ENCODE data around the gene KRT28. TPM values are rescaled to one million over a fixed set of nuclear protein-coding genes. Genes with fewer than 3 reads are reported as not detected.

The KRT28 gene
- total and polyA plus RNA-seq, 4 experiments from 2014 or later = not detected

DNA sequence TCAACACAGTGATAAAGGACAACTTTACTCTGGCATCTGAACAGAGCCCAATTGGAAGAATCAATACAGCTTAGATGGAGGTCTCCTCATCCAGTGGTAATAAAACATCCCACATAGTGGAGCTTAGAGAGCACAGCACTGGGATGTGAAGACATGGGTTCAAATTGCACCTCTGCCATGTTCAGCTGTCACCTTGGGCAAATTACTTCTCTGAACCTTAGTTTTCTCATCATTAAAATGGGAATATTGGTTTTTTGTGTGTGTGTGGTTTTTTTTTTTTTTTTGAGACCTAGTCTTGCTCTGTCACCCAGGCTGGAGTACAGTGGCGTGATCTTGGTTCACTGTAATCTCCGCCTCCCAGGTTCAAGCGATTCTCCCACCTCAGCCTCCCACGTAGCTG, 36.3 kb upstream of the KRT28 start:
- Histone ChIP-seq H3K36me3 (ENCODE audit: insufficient read depth, low read length) (no peaks in the 10 kb centered on the region), H3K4me1 (ENCODE audit: insufficient read depth, low read length) (no peaks in the 10 kb centered on the region), H3K4me3 (ENCODE audit: low read length in 2 of 2) (no peak overlapping the region), H3K9me3 (ENCODE audit: control insufficient read depth in 1 of 2, low read length in 2 of 2) (no peaks in the 10 kb centered on the region), H3K27me3 (ENCODE audit: insufficient read depth, low read length) (no peaks in the 10 kb centered on the region), H3K27ac (ENCODE audit: low read depth, low read length) (no peak overlapping the region)
- H3K36me3 Mint-ChIP-seq = peaks cover 4% of the 10 kb centered on the region in 2 donors
- DNase-seq = no peak
- peaks cover 3 to 13% of the 10 kb centered on the region in 2 donors for H3K27me3 Mint-ChIP-seq
- POLR2A ChIA-PET (ENCODE audit: partially characterized antibody) = interaction anchor here (1.0 kb wide), 1 partner anchor 17 kb away, joined by 3 read pairs; no protein-coding TSS in a partner anchor
- intact Hi-C loops (cut with micrococcal nuclease) = no loop called here
- no peak overlapping the region for H3K4me3 Mint-ChIP-seq
- no peaks in the 10 kb centered on the region for H3K9me3 Mint-ChIP-seq
- no peaks in the 10 kb centered on the region for H3K4me1 Mint-ChIP-seq
- no peak overlapping the region for H3K27ac Mint-ChIP-seq
- CTCF ChIA-PET (ENCODE audit: partially characterized antibody) = interaction anchor here (1.5 kb wide), 1 partner anchor 827 kb away, joined by 3 read pairs; no protein-coding TSS in a partner anchor

DNA sequence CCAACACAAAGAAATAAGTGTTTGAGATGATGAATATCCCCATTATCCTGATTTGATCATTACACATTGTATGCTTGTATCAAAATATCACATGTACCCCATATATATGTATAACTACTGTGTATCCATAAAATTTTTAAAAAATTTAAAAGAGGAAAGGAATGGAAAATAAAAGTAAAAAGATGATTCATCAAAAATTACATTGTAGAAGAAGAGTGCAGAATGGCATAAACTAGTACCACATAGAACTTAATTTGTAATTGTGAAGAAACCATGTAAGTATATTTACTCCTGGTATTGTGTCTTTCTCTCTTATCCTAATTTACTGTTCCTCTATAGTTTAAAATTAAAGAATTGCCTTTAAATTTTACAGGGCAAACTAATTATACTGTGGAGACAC, 34.1 kb upstream of the KRT28 start:
- H3K4me1 Mint-ChIP-seq = no peaks in the 10 kb centered on the region
- Histone ChIP-seq H3K4me1 (ENCODE audit: insufficient read depth, low read length) (no peaks in the 10 kb centered on the region), H3K4me3 (ENCODE audit: low read length in 2 of 2) (no peak overlapping the region), H3K27me3 (ENCODE audit: insufficient read depth, low read length) (no peaks in the 10 kb centered on the region), H3K36me3 (ENCODE audit: insufficient read depth, low read length) (no peaks in the 10 kb centered on the region), H3K9me3 (ENCODE audit: control insufficient read depth in 1 of 2, low read length in 2 of 2) (no peaks in the 10 kb centered on the region), H3K27ac (ENCODE audit: low read depth, low read length) (no peak overlapping the region)
- no peaks in the 10 kb centered on the region for H3K9me3 Mint-ChIP-seq
- ChIA-PET POLR2A (ENCODE audit: partially characterized antibody) (no interaction called here), CTCF (ENCODE audit: partially characterized antibody) (interaction anchor here (0.8 kb wide), 1 partner anchor 23 kb away, joined by 4 read pairs; no protein-coding TSS in a partner anchor)
- DNase-seq = no peak
- H3K36me3 Mint-ChIP-seq = peaks cover 4 to 12% of the 10 kb centered on the region in 2 donors
- H3K4me3 Mint-ChIP-seq = no peak overlapping the region
- no peaks in the 10 kb centered on the region for H3K27me3 Mint-ChIP-seq
- intact Hi-C loops (cut with micrococcal nuclease) = no loop called here
- H3K27ac Mint-ChIP-seq = no peak overlapping the region

- ChIA-PET CTCF (ENCODE audit: partially characterized antibody) (interaction anchor here (0.8 to 1.4 kb wide), 3 partner anchors 14 to 830 kb away, joined by 3 to 5 read pairs (median 4); no protein-coding TSS in a partner anchor), POLR2A (ENCODE audit: partially characterized antibody) (no interaction called here)
- no peaks in the 10 kb centered on the region for H3K9me3 Mint-ChIP-seq
- no peaks in the 10 kb centered on the region for H3K4me1 ChIP-seq (ENCODE audit: insufficient read depth, low read length)
- H3K27me3 ChIP-seq (ENCODE audit: insufficient read depth, low read length) = no peaks in the 10 kb centered on the region
- no peak for DNase-seq
- H3K4me3 Mint-ChIP-seq = no peak overlapping the region
- H3K4me1 Mint-ChIP-seq = peaks cover 0 to 3% (median 0%) of the 10 kb centered on the region in 4 donors
- H3K9me3 ChIP-seq (ENCODE audit: control insufficient read depth in 1 of 2, low read length in 2 of 2) = no peaks in the 10 kb centered on the region
- H3K27ac ChIP-seq (ENCODE audit: low read depth, low read length) = no peak overlapping the region
- no peaks in the 10 kb centered on the region for H3K27me3 Mint-ChIP-seq
- peaks cover 4 to 14% of the 10 kb centered on the region in 2 donors for H3K36me3 Mint-ChIP-seq
- intact Hi-C loops (cut with micrococcal nuclease) = no loop called here
- H3K36me3 ChIP-seq (ENCODE audit: insufficient read depth, low read length) = no peaks in the 10 kb centered on the region
- H3K27ac Mint-ChIP-seq = no peak overlapping the region
- H3K4me3 ChIP-seq (ENCODE audit: low read length in 2 of 2) = no peak overlapping the region
Observed at GRCh38 chr17:40832840-40833239, 33.1 kb upstream of the KRT28 start.

DNA sequence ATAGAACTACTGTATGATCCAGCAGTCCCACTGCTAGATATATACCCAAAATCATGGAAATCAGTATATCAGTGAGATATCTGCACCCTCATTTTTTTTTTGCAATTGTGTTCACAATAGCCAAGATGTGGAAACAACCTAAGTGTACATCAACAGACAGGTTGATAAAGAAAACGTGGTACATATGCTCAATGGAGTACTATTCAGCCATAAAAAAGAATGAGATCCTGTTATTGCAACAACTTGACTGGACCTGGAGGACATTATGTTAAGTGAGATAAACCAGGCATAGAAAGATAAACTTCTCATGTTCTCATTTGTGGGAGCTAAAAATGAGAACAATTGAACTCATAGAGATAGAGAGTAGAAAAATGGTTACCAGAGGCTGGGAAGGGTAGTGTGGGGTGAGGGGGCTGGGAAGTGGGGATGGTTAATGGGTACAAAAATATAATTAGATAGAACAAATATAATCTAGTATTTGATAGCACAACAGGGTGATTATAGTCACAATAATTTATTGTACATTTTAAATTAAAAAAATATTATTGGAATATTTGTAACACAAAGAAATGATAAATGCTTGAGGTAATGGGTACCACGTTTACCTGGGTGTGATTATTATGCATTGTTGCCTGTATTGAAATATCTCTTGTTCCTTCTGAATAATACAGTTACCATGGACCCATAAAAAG, 30.5 kb upstream of the KRT28 start:
- Histone ChIP-seq H3K27ac (ENCODE audit: low read depth, low read length) (no peak overlapping the region), H3K9me3 (ENCODE audit: control insufficient read depth in 1 of 2, low read length in 2 of 2) (no peaks in the 10 kb centered on the region), H3K4me3 (ENCODE audit: low read length in 2 of 2) (no peak overlapping the region), H3K4me1 (ENCODE audit: insufficient read depth, low read length) (no peaks in the 10 kb centered on the region), H3K27me3 (ENCODE audit: insufficient read depth, low read length) (no peaks in the 10 kb centered on the region), H3K36me3 (ENCODE audit: insufficient read depth, low read length) (no peaks in the 10 kb centered on the region)
- ChIA-PET POLR2A (ENCODE audit: partially characterized antibody) (no interaction called here), CTCF (ENCODE audit: partially characterized antibody) (no interaction called here)
- Mint-ChIP-seq H3K36me3 (peaks cover 4 to 28% of the 10 kb centered on the region in 2 donors), H3K4me3 (no peak overlapping the region), H3K27ac (no peak overlapping the region), H3K27me3 (peaks cover 7 to 11% of the 10 kb centered on the region in 2 donors), H3K4me1 (peaks cover 0 to 6% (median 0%) of the 10 kb centered on the region in 4 donors), H3K9me3 (no peaks in the 10 kb centered on the region)
- DNase-seq = no peak
- intact Hi-C loops (cut with micrococcal nuclease) = no loop called here

- Histone ChIP-seq H3K36me3 (ENCODE audit: insufficient read depth, low read length) (no peaks in the 10 kb centered on the region), H3K27me3 (ENCODE audit: insufficient read depth, low read length) (no peaks in the 10 kb centered on the region), H3K4me1 (ENCODE audit: insufficient read depth, low read length) (no peaks in the 10 kb centered on the region), H3K27ac (ENCODE audit: low read depth, low read length) (no peak overlapping the region), H3K9me3 (ENCODE audit: control insufficient read depth in 1 of 2, low read length in 2 of 2) (no peaks in the 10 kb centered on the region), H3K4me3 (ENCODE audit: low read length in 2 of 2) (no peak overlapping the region)
- no peak for DNase-seq
- Mint-ChIP-seq H3K27me3 (peaks cover 8 to 11% of the 10 kb centered on the region in 2 donors), H3K4me1 (peaks cover 0 to 6% (median 0%) of the 10 kb centered on the region in 4 donors), H3K4me3 (no peak overlapping the region), H3K27ac (no peak overlapping the region), H3K36me3 (peaks cover 1 to 33% of the 10 kb centered on the region in 2 donors), H3K9me3 (no peaks in the 10 kb centered on the region)
- ChIA-PET CTCF (ENCODE audit: partially characterized antibody) (no interaction called here), POLR2A (ENCODE audit: partially characterized antibody) (no interaction called here)
- intact Hi-C loops (cut with micrococcal nuclease) = no loop called here
Observed at GRCh38 chr17:40828454-40829044, 28.8 kb upstream of the KRT28 start.

DNA sequence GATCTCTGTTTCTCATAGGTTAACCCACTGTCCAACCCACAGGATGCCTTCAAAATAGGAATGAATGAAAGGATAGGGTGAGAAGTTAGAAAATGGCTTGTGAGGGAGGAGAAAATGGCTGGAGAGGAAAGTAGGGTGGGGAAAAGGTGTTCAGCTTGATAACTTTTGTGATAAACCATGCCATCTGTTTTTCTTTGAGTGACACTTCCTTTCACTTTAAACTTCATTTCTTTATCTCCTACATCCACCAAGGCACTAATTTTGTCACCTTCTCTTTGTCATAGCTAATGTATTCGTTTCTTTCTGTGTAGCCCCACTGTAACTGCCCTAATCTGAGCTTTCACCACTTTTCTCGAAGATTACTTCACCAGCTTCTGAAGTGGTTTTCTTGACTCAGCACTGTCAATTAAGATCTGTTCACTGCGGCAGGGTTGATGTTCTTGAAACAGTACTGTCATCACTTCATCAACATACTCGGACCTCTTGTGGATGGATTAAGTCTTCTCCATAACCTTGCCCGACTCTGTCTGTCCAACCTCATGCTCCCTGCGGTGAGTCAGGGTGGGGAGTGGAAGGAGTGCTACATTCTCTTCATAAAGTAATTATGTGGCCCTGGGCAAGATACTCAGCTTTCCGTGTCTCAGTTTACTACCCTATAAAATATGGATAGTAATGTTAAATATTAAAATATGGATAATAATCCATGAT, 28.1 kb upstream of the KRT28 start:
- intact Hi-C loops (cut with micrococcal nuclease) = no loop called here
- H3K4me1 Mint-ChIP-seq = peaks cover 0 to 6% (median 0%) of the 10 kb centered on the region in 4 donors
- no peak overlapping the region for H3K27ac ChIP-seq (ENCODE audit: low read depth, low read length)
- H3K36me3 ChIP-seq (ENCODE audit: insufficient read depth, low read length) = no peaks in the 10 kb centered on the region
- H3K27me3 Mint-ChIP-seq = peaks cover 9 to 11% of the 10 kb centered on the region in 2 donors
- H3K36me3 Mint-ChIP-seq = peaks cover 0 to 33% of the 10 kb centered on the region in 2 donors
- H3K27ac Mint-ChIP-seq = no peak overlapping the region
- H3K4me3 ChIP-seq (ENCODE audit: low read length in 2 of 2) = no peak overlapping the region
- no peaks in the 10 kb centered on the region for H3K9me3 Mint-ChIP-seq
- no peaks in the 10 kb centered on the region for H3K4me1 ChIP-seq (ENCODE audit: insufficient read depth, low read length)
- H3K9me3 ChIP-seq (ENCODE audit: control insufficient read depth in 1 of 2, low read length in 2 of 2) = no peaks in the 10 kb centered on the region
- ChIA-PET CTCF (ENCODE audit: partially characterized antibody) (no interaction called here), POLR2A (ENCODE audit: partially characterized antibody) (no interaction called here)
- H3K4me3 Mint-ChIP-seq = no peak overlapping the region
- DNase-seq = no peak
- no peaks in the 10 kb centered on the region for H3K27me3 ChIP-seq (ENCODE audit: insufficient read depth, low read length)

- H3K27me3 ChIP-seq (ENCODE audit: insufficient read depth, low read length) = no peaks in the 10 kb centered on the region
- Mint-ChIP-seq H3K9me3 (no peaks in the 10 kb centered on the region), H3K4me3 (no peak overlapping the region), H3K4me1 (peaks cover 0 to 6% (median 0%) of the 10 kb centered on the region in 4 donors), H3K27ac (no peak overlapping the region), H3K27me3 (peaks cover 9 to 13% of the 10 kb centered on the region in 2 donors), H3K36me3 (peaks cover 3 to 41% of the 10 kb centered on the region in 2 donors)
- no peaks in the 10 kb centered on the region for H3K4me1 ChIP-seq (ENCODE audit: insufficient read depth, low read length)
- intact Hi-C loops (cut with micrococcal nuclease) = no loop called here
- H3K9me3 ChIP-seq (ENCODE audit: control insufficient read depth in 1 of 2, low read length in 2 of 2) = no peaks in the 10 kb centered on the region
- ChIA-PET CTCF (ENCODE audit: partially characterized antibody) (no interaction called here), POLR2A (ENCODE audit: partially characterized antibody) (no interaction called here)
- DNase-seq = no peak
- no peak overlapping the region for H3K27ac ChIP-seq (ENCODE audit: low read depth, low read length)
- H3K4me3 ChIP-seq (ENCODE audit: low read length in 2 of 2) = no peak overlapping the region
- H3K36me3 ChIP-seq (ENCODE audit: insufficient read depth, low read length) = no peaks in the 10 kb centered on the region
Observed at GRCh38 chr17:40825599-40825998, 25.8 kb upstream of the KRT28 start.
